Tibial nerve (tissue), 4 donors: ENCODE measurements around the gene MACF1. TPM values are rescaled to one million over a fixed set of nuclear protein-coding genes. Genes with fewer than 3 reads are reported as not detected.

Experiments used
- DNase-seq, 2 donors: peaks; one replicate each; pipeline ENCODE4 v3.0.0-alpha.2; 2019; ENCODE audit warnings: low spot score in 2 of 2
- H3K27ac ChIP-seq, 4 donors: fragments of 200-600 bp; sonication (generic) in 3 of 4; one replicate each; pipeline ENCODE4 v1.5.1; 2017 to 2019; ENCODE audit warnings: mild to moderate bottlenecking in 1 of 4
- H3K27me3 ChIP-seq, 2 donors: fragments of 200-600 bp; sonication (generic) in 1 of 2; one replicate each; pipeline versions ENCODE4 v1.5.1 to v1.6.0; 2017 to 2019
- H3K36me3 ChIP-seq, 3 donors: fragments of 200-600 bp; sonication (generic); one replicate each; pipeline ENCODE4 v1.5.1; 2018 to 2019
- H3K4me1 ChIP-seq, 4 donors: fragments of 200-600 bp; sonication (generic) in 3 of 4; one replicate each; pipeline ENCODE4 v1.5.1; 2017 to 2019
- H3K4me3 ChIP-seq, 4 donors: fragments of 200-600 bp; sonication (generic) in 3 of 4; one replicate each; pipeline ENCODE4 v1.5.1; 2017 to 2019; ENCODE audit warnings: mild to moderate bottlenecking in 1 of 4, moderate library complexity in 1 of 4
- H3K9me3 ChIP-seq, 4 donors: fragments of 200-600 bp; sonication (generic) in 3 of 4; one replicate each; pipeline ENCODE4 v1.5.1; 2017 to 2019
- CTCF ChIP-seq, 5 experiments: fragments of 200-600 bp in 3 of 5; fragments of 450-650 bp in 2 of 5; sonication (generic) in 3 of 5; IDR thresholded peaks; one replicate each; pipeline ENCODE4 v1.5.1; 2016 to 2019; ENCODE audit warnings: antibody characterized with exemption in 5 of 5, mild to moderate bottlenecking in 3 of 5, moderate library complexity in 2 of 5
- EP300 ChIP-seq, 2 donors: sonication (generic); formaldehyde crosslinking; IDR thresholded peaks; one replicate each; pipeline ENCODE4 v1.6.1; 2017; ENCODE audit warnings: antibody characterized with exemption in 2 of 2, mild to moderate bottlenecking in 1 of 2
- POLR2A ChIP-seq, 2 donors: fragments of 450-650 bp; IDR thresholded peaks; one replicate each; pipeline ENCODE4 v1.6.1; 2017; ENCODE audit warnings: antibody characterized with exemption in 2 of 2, mild to moderate bottlenecking in 2 of 2, moderate library complexity in 2 of 2
- WGBS, 2 donors: methylation state at CpG; one replicate each; pipeline ENCODE4 v1.1.5; 2018; 5-methylcytosine and 5-hydroxymethylcytosine counted together
- total RNA-seq, 4 donors: library from RNA; depleted of rRNA; stranded (reverse); fragments of >200 nt; gene quantifications; one replicate each; pipeline ENCODE4 v1.1.0, GENCODE V29; 2016

The MACF1 gene
- total RNA-seq, 4 donors from 2014 or later: 214 to 296 (median 244) TPM

GRCh38 chr1:39358491-39358890 is 154.0 kb downstream of the MACF1 start:
- peaks cover 0 to 79% (median 18%) of the 10 kb centered on the region in 3 donors for H3K36me3 ChIP-seq
- H3K27ac ChIP-seq: no peak overlapping the region

DNA sequence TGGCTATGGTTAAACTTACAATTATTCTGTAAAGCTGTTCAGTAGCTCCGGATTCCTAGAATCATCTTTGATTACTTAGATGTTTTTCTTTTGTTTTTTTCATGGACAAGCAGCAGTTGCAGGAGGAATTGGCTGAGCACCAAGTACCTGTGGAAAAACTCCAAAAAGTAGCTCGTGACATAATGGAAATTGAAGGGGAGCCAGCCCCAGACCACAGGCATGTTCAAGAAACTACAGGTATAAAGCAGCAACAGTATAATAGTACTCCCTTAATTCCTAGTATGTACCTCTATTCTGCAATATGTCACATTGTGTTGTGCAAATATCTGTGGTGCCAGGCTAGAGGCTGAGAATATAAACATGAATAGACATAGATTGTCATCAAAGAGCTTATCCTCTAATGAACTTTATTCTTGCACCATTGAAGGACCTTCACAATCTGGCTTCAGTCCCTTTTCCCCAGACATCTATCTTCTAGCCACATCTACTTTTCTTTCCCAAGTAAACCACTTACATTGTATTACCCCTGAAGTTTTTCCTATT is 154.6 kb downstream of the MACF1 start:
- H3K27ac ChIP-seq: no peak overlapping the region
- no peak overlapping the region for H3K4me3 ChIP-seq
- DNase-seq: no peak
- H3K27me3 ChIP-seq: no peaks in the 10 kb centered on the region
- 65 to 72% methylated on average over 2 of the region's 2 CpGs for WGBS, 2 donors
- H3K36me3 ChIP-seq: peaks cover 0 to 74% (median 14%) of the 10 kb centered on the region in 3 donors
- no peaks in the 10 kb centered on the region for H3K9me3 ChIP-seq
- H3K4me1 ChIP-seq: no peaks in the 10 kb centered on the region
- no peak for TF ChIP-seq EP300 (IDR thresholded peaks at IDR 0.05)
- TF ChIP-seq POLR2A (IDR thresholded peaks at IDR 0.05): no peak
- TF ChIP-seq CTCF (IDR thresholded peaks at IDR 0.05): no peak

More at GRCh38 chr1:39358491-39358890, 154.0 kb downstream of the MACF1 start:
- no peak for DNase-seq
- 54 to 64% methylated on average over 2 of the region's 2 CpGs for WGBS, 2 donors
- Histone ChIP-seq H3K4me3 (no peak overlapping the region), H3K9me3 (no peaks in the 10 kb centered on the region), H3K4me1 (no peaks in the 10 kb centered on the region), H3K27me3 (no peaks in the 10 kb centered on the region)
- TF ChIP-seq CTCF (IDR thresholded peaks at IDR 0.05) (no peak), POLR2A (IDR thresholded peaks at IDR 0.05) (no peak), EP300 (IDR thresholded peaks at IDR 0.05) (no peak)

DNA sequence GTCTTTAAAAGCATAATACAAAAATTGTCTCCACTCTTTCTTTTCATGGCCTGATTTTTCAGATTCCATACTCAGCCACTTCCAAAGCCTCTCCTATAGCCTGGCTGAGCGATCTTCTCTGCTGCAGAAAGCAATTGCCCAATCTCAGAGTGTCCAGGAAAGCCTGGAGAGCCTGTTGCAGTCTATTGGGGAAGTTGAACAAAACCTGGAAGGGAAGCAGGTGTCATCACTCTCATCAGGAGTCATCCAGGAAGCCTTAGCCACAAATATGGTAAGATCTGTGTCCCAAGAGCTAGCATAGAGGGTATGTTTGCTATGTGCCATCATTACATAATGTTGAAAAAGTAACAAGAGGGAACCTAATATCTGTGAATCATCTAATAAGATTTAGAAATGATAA is 156.2 kb downstream of the MACF1 start:
- H3K27ac ChIP-seq: no peak overlapping the region
- no peak overlapping the region for H3K4me3 ChIP-seq
- DNase-seq: no peak
- TF ChIP-seq POLR2A (IDR thresholded peaks at IDR 0.05) (no peak), EP300 (IDR thresholded peaks at IDR 0.05) (no peak), CTCF (IDR thresholded peaks at IDR 0.05) (no peak)
- no peaks in the 10 kb centered on the region for H3K27me3 ChIP-seq
- H3K36me3 ChIP-seq: peaks cover 0 to 63% (median 13%) of the 10 kb centered on the region in 3 donors
- WGBS, 2 donors: 93 to 95% methylated on average over 1 of the region's 1 CpG
- no peaks in the 10 kb centered on the region for H3K4me1 ChIP-seq
- H3K9me3 ChIP-seq: no peaks in the 10 kb centered on the region

- 81 to 89% methylated on average over 5 of the region's 5 CpGs for WGBS, 2 donors
- H3K27ac ChIP-seq: no peak overlapping the region
- no peaks in the 10 kb centered on the region for H3K9me3 ChIP-seq
- H3K4me1 ChIP-seq: no peaks in the 10 kb centered on the region
- H3K36me3 ChIP-seq: peaks cover 0 to 63% (median 13%) of the 10 kb centered on the region in 3 donors
- H3K27me3 ChIP-seq: no peaks in the 10 kb centered on the region
- H3K4me3 ChIP-seq: no peak overlapping the region
- DNase-seq: no peak
- TF ChIP-seq EP300 (IDR thresholded peaks at IDR 0.05): no peak
- TF ChIP-seq POLR2A (IDR thresholded peaks at IDR 0.05): no peak
- TF ChIP-seq CTCF (IDR thresholded peaks at IDR 0.05): no peak
These were observed 157.0 kb downstream of the MACF1 start for GRCh38 chr1:39361446-39361845.

DNA sequence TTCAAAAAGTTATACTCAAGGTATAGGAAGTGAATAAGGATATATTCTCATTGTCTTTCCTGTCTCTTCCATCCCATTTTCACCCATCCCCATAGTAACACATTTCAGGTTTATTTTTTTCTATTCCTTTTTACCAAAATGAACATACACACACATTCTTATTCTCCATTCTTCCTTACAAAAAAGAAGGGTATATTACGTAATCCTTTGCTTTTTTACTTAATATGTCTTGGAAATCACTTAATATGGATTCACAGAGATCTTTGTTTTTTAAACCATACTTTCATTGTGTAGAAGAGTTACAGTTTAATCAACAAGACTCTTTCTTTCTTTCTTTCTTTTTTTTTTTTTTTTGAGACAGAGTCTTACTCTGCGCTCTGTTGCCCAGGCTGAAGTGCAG is 158.8 kb downstream of the MACF1 start:
- Histone ChIP-seq H3K9me3 (no peaks in the 10 kb centered on the region), H3K27ac (no peak overlapping the region), H3K4me3 (no peak overlapping the region), H3K4me1 (no peaks in the 10 kb centered on the region), H3K36me3 (peaks cover 0 to 52% (median 8%) of the 10 kb centered on the region in 3 donors), H3K27me3 (no peaks in the 10 kb centered on the region)
- 90 to 94% methylated on average over 2 of the region's 2 CpGs for WGBS, 2 donors
- DNase-seq: no peak
- TF ChIP-seq CTCF (IDR thresholded peaks at IDR 0.05) (no peak), POLR2A (IDR thresholded peaks at IDR 0.05) (no peak), EP300 (IDR thresholded peaks at IDR 0.05) (no peak)
